Gastroesophageal sphincter (tissue), 3 donors: Measurements from ENCODE around the gene KHDRBS1.

Source experiments
- EP300 ChIP-seq: sonication (generic); formaldehyde crosslinking; IDR thresholded peaks from one replicate; pipeline ENCODE4 v1.6.1; 2017; ENCODE audit warnings: antibody characterized with exemption, mild to moderate bottlenecking
- POLR2A ChIP-seq, 2 donors: fragments of 450-650 bp; IDR thresholded peaks; one replicate each; pipeline ENCODE4 v1.6.1; 2017; ENCODE audit warnings: antibody characterized with exemption in 2 of 2, mild to moderate bottlenecking in 2 of 2, moderate library complexity in 1 of 2
- POLR2AphosphoS5 ChIP-seq: sonication (generic); formaldehyde crosslinking; IDR thresholded peaks from one replicate; pipeline ENCODE4 v1.6.1; 2017; ENCODE audit warnings: antibody characterized with exemption
- TF ChIP-seq, protein P1 (sequence below), 4 experiments: fragments of 200-600 bp in 2 of 4; fragments of 450-650 bp in 2 of 4; sonication (generic) in 1 of 4; IDR thresholded peaks; one replicate each; pipeline ENCODE4 v1.5.1; 2017 to 2019; ENCODE audit warnings: antibody characterized with exemption in 4 of 4, mild to moderate bottlenecking in 2 of 4, moderate library complexity in 2 of 4

DNA sequence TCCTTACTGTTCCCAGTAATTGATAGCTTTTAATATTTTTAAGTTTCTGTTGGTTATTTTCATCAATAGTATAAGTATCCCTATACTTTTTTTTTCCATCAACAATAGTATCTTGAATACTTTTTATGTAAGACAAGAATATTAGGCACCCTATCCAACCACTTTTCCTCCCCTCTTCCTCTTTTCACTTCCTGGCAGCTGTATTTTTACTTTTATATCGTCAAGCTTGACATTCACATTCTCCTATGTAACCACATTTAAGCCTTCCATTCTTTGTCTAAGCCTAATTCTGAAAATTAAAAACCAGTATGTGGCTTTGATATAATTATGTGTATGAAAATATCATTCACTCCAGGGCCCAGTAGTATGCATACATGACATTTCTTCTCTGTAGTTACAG, 68.4 kb downstream of the KHDRBS1 start:
- TF ChIP-seq, protein P1, sequence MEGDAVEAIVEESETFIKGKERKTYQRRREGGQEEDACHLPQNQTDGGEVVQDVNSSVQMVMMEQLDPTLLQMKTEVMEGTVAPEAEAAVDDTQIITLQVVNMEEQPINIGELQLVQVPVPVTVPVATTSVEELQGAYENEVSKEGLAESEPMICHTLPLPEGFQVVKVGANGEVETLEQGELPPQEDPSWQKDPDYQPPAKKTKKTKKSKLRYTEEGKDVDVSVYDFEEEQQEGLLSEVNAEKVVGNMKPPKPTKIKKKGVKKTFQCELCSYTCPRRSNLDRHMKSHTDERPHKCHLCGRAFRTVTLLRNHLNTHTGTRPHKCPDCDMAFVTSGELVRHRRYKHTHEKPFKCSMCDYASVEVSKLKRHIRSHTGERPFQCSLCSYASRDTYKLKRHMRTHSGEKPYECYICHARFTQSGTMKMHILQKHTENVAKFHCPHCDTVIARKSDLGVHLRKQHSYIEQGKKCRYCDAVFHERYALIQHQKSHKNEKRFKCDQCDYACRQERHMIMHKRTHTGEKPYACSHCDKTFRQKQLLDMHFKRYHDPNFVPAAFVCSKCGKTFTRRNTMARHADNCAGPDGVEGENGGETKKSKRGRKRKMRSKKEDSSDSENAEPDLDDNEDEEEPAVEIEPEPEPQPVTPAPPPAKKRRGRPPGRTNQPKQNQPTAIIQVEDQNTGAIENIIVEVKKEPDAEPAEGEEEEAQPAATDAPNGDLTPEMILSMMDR (IDR thresholded peaks at IDR 0.05): no peak
- TF ChIP-seq POLR2A (IDR thresholded peaks at IDR 0.05): no peak
- TF ChIP-seq EP300: no peak
- TF ChIP-seq POLR2AphosphoS5: no peak
